ENCODE data around the gene C1orf210.

DNA sequence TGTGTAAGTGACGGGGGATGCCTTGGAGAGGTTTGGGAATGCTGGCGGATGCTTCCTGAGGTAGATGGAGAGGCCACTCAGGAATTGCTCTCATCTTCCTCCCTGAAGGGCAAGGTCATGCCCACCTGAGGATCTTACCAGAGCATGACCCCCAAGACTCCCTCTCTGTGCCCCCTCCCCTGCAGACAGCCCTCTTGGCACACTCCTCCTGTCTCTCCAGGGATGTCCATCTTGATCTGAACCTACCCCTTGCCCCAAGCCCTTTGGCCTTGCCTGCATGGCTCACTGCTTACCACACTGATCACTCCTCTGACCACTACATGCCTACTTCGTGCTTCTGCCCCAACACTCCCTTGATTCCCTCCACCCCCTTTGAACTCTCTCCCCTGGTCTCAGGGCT, 34.4 kb upstream of the C1orf210 start:
- no peak for TF ChIP-seq EZH2 (IDR thresholded peaks at IDR 0.05)
- TF ChIP-seq POLR2AphosphoS5 (IDR thresholded peaks at IDR 0.05; ENCODE audit: borderline replicate concordance, low read depth, low read length) = no peak
- TF ChIP-seq FOXP2 (optimal IDR thresholded peaks at IDR 0.05; ENCODE audit: control extremely low read depth, extremely low read length, insufficient read depth) = no peak

Measured in SK-N-MC (cell line).